Measurements from ENCODE around the gene POTEE.
"Not testable (repeated sequence)": the region's sequence is repeated elsewhere in the genome, so short reads cannot be mapped to it uniquely, and the experiment has no call there.

DNA sequence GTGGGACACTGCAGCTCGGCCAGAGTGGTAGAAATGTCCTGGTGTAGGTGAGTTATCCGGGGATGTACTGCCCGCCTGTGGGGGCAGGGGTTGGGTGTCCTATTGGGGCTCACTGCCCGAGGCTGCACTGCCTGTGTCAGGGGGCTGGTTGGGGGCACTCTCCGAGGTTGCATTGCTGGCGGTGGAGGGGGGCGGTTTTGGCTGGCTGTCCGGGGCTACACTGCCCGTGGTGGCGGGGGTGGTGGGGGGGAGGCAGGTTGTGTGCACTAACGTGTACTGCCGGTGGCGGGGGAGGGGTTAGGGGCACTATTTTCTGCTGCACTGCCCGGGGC is 403 bp downstream of the POTEE start:
- TF ChIP-seq POLR2A (IDR thresholded peaks at IDR 0.05; ENCODE audit: low read length); GATA1 (IDR thresholded peaks at IDR 0.05; ENCODE audit: low read depth, low read length): not testable (repeated sequence)
